PFSK-1 (cell line): Measurements from ENCODE around the gene UAP1L1.

Experiments
- FOXP2 ChIP-seq: optimal IDR thresholded peaks from 2 replicates; pipeline ENCODE3; 2011; ENCODE audit warnings: borderline replicate concordance, control low read depth, inconsistent platforms; ENCODE audit not compliant: insufficient read depth; ENCODE audit errors: extremely low read length, extremely low read depth
- POLR2AphosphoS5 ChIP-seq: IDR thresholded peaks from 2 replicates; pipeline ENCODE4 v1.6.1; 2012; ENCODE audit warnings: low read depth, mild to moderate bottlenecking, control low read depth, low read length, moderate library complexity
- REST ChIP-seq, 2 experiments: IDR thresholded peaks; 2 replicates each; pipeline versions ENCODE4 v1.6.1 to v1.8.0; 2011 to 2012; ENCODE audit warnings: low read depth in 2 of 2, low read length in 2 of 2, control low read depth in 1 of 2, inconsistent platforms in 1 of 2, mild to moderate bottlenecking in 1 of 2, moderate library complexity in 1 of 2; ENCODE audit not compliant: insufficient read depth in 1 of 2
- SIN3A ChIP-seq: IDR thresholded peaks from 2 replicates; pipeline ENCODE4 v1.6.1; 2012; ENCODE audit warnings: mild to moderate bottlenecking, low read length, moderate library complexity, borderline replicate concordance; ENCODE audit not compliant: insufficient read depth
- TAF1 ChIP-seq: IDR thresholded peaks from 2 replicates; pipeline ENCODE4 v1.6.1; 2012; ENCODE audit warnings: low read length, control low read depth, borderline replicate concordance; ENCODE audit not compliant: insufficient read depth

The UAP1L1 gene

GRCh38 chr9:137075275-137075775 is 2.0 kb upstream of the UAP1L1 start:
- TF ChIP-seq TAF1 (no peak), FOXP2 (no peak), SIN3A (no peak), REST (IDR thresholded peaks at IDR 0.05; ENCODE audit: insufficient read depth in 1 of 2, low read depth in 2 of 2, low read length in 2 of 2) (no peak), POLR2AphosphoS5 (no peak)

DNA sequence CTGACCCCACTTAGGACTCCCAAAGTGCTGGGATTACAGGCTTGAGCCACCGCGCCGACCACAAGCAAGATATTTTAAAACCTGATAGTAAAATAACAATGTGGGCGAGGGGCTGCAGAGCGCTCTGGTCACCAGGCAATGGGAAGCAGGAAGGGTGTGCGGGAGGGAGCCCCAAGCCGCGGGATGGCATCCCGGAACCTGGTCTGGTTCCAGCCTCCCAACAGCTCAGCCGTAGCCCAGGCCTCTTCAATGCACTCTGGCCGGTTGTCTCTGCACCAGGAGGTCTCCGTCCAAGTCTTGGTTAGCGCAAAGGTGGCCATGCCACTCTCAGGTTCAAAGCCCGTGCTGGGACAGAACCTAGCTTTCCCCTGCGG is 694 bp upstream of the UAP1L1 start:
- TF ChIP-seq SIN3A (no peak), POLR2AphosphoS5 (no peak), TAF1 (no peak), FOXP2 (no peak), REST (IDR thresholded peaks at IDR 0.05; ENCODE audit: insufficient read depth in 1 of 2, low read depth in 2 of 2, low read length in 2 of 2) (no peak)

GRCh38 chr9:137077758-137078693 is 709 bp downstream of the UAP1L1 start:
- 0 out of 2 replicates have a peak, but pooled peaks have one; percentile 41 for TF ChIP-seq SIN3A
- TF ChIP-seq TAF1 = no peak

DNA sequence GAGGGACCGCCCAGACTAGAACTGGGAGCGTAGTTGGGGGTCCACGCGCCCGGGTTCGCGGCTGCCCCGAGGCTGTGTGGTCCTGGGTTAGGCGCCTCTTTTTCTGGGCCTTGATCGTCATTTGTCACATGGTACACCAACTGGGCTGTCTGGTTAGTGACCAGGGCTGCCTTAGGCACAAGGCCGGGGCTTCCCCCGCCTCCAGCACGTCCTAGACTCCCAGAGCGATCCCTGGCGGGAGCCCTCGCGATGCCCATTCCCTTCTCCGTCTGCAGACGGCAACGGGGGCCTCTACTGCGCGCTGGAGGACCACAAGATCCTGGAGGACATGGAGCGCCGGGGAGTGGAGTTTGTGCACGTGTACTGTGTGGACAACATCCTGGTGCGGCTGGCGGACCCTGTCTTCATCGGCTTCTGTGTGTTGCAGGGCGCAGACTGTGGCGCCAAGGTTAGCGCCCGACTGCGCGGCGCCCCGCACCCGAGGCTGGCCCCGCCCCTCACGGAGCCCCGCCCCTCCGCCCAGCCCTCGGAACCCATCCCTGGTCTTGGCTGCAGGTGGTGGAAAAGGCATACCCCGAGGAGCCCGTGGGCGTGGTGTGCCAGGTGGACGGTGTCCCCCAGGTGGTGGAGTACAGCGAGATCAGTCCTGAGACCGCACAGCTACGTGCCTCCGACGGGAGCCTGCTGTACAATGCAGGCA is 1.5 kb downstream of the UAP1L1 start:
- TF ChIP-seq POLR2AphosphoS5 (no peak), SIN3A (no peak), REST (IDR thresholded peaks at IDR 0.05; ENCODE audit: insufficient read depth in 1 of 2, low read depth in 2 of 2, low read length in 2 of 2) (no peak), TAF1 (no peak), FOXP2 (no peak)

GRCh38 chr9:137079401-137079787 is 2.1 kb downstream of the UAP1L1 start:
- TF ChIP-seq SIN3A = no peak
- TF ChIP-seq REST (IDR thresholded peaks at IDR 0.05; ENCODE audit: insufficient read depth in 1 of 2, low read depth in 2 of 2, low read length in 2 of 2) = no peak
- no peak for TF ChIP-seq TAF1
- TF ChIP-seq FOXP2 = no peak
- TF ChIP-seq POLR2AphosphoS5 = no peak
